GM13976 (cell line): ENCODE measurements around the gene ATG4D.

Source experiments
- DNase-seq: peaks from one replicate; pipeline ENCODE4 v3.0.0; 2012; ENCODE audit warnings: low spot score
- CTCF ChIP-seq: IDR thresholded peaks from 2 replicates; pipeline ENCODE4 v1.5.1; 2012; ENCODE audit warnings: borderline replicate concordance, mild to moderate bottlenecking; ENCODE audit not compliant: insufficient read depth; ENCODE audit errors: extremely low read depth, missing control alignments, control extremely low read depth
- in situ Hi-C: fragments of 300-500 bp; cut with MboI; formaldehyde crosslinking; loops from one replicate; pipeline ENCODE4 v1.12.0; 2022; ENCODE audit warnings: low sequenced_read_pairs, mixed read lengths, inconsistent platforms; ENCODE audit not compliant: unreplicated experiment

The ATG4D gene

GRCh38 chr19:10503002-10503789 is 40.5 kb upstream of the ATG4D start, which contains the start of gene KEAP1:
Gene KEAP1, minus strand, starts transcription at chr19:10503356. Its CDS starts 3,323 bp downstream, at chr19:10500033.
- peak; percentile 68 for DNase-seq
- in situ Hi-C loops: no loop called here

DNA sequence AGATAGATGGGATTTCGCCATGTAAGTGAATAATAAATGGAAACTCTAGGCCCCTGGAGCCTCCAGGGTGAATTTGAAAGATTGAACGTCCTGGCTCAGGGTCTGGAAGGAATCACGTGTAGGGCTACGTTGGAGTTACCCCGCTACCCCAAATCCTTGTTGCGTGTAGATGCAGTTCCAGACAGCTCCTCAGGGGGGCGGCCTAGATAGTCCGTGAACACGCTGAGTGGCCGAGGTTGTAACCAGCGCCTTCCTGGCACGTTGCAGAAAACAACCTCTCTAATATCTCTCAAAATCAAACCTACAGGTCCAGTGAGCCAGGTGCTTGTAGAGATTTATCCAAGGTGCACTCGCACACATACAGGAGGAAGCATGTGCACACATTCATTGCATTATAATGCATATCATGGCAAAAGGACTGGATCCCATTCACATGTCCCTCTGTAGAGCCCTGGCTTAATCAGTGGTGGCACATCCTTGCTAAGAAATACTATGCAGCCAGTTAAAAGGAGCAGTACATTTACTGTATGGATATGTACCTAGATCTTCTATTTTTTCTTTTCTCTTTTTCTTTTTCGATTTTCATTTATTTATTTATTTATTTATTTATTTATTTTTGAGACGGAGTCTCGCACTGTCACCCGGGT is 38.0 kb upstream of the ATG4D start:
- peak; percentile 72 for TF ChIP-seq CTCF
- in situ Hi-C loops: no loop called here
- peak; percentile 73 for DNase-seq

More at GRCh38 chr19:10503002-10503789, 40.5 kb upstream of the ATG4D start, which contains the start of gene KEAP1:
- no peak for TF ChIP-seq CTCF

DNA sequence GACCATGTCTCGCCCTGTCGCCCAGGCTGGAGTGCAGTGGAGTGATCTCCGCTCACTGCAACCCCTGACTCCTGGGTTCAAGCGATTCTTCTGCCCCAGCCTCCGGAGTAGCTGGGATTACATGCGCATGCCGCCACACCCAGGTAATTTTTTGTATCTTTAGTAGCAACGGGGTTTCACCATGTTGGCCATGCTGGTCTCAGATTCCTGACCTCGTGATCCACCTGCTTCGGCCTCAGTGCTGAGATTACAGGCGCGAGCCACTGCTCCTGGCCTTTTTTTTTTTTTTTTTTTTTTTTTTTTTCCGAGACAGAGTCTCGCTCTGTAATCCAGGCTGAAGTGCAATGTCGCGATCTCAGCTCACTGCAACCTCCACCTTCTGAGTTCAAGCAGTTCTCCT is 35.7 kb upstream of the ATG4D start:
- DNase-seq: no peak
- no peak for TF ChIP-seq CTCF
- in situ Hi-C loops: no loop called here

DNA sequence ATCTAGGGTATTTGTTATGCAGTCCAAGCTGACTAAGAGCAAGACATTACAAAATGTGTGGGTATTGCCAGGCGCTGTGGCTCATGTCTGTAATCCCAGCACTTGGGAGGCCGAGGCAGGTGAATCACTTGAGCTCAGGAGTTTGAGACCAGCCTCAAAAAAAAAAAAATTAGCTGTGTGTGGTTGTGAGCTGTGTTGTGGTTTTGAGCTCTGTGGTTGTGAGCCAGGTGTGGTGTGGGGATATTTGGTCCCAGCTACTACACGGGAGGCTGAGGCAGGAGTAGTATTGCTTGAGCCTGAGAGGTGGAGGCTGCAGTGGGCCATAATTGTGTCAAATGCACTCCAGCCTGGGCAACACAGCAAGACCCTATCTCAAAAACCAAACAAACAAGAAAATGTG is 35.0 kb upstream of the ATG4D start:
- no peak for DNase-seq
- no peak for TF ChIP-seq CTCF
- in situ Hi-C loops: no loop called here

DNA sequence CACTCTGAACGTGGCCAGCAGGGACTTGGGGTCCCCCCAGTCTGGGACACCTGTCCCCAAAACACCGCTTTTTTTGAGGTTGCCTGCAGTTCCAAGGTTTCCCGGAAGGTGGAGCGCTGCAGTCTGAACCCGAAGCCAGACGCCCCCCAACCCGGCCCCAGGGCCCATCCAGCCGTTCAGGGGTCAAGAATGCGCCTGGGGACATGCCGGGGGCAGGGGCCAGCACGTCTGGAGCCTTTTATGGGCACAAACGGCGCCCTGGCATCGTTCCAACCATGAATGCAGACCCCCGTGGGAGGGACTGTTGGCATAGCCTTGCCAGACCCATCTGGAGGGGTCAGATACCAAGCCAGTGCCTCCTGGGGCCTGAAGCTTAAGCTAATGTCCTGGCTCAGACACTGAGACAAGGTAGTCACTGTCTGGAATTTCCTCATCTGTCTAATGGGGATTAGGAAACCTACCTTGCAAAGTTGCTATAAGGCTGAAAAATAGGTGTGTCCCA is 33.4 kb upstream of the ATG4D start:
- in situ Hi-C loops: no loop called here
- peak; percentile 85 for DNase-seq
- peak; percentile 58 for TF ChIP-seq CTCF

GRCh38 chr19:10513223-10513622 is 30.5 kb upstream of the ATG4D start:
- no peak for DNase-seq
- in situ Hi-C loops: no loop called here
- TF ChIP-seq CTCF: no peak
